GM13977 (cell line): ENCODE results near the gene RNPEPL1.
A peak's percentile ranks its signal among the peaks of the same experiment; 100 is the strongest.

Experiments
- DNase-seq: peaks from one replicate; pipeline ENCODE4 v3.0.0; 2012; ENCODE audit warnings: low spot score
- in situ Hi-C: fragments of 300-500 bp; cut with MboI; formaldehyde crosslinking; loops from one replicate; pipeline ENCODE4 v1.12.0; 2022; ENCODE audit warnings: low sequenced_read_pairs, low pct_unique_long_range_greater_than_20kb, mixed read lengths, inconsistent platforms; ENCODE audit not compliant: unreplicated experiment
- TF ChIP-seq, protein P1 (sequence below): IDR thresholded peaks from 2 replicates; pipeline ENCODE4 v1.5.1; 2012; ENCODE audit warnings: mild to moderate bottlenecking, control low read depth; ENCODE audit not compliant: insufficient read depth; ENCODE audit errors: extremely low read depth, missing control alignments

Gene RNPEPL1

GRCh38 chr2:240623531-240624010 is 55.3 kb downstream of the RNPEPL1 start:
- in situ Hi-C loops: no loop called here
- no peak for DNase-seq
- TF ChIP-seq, protein P1, sequence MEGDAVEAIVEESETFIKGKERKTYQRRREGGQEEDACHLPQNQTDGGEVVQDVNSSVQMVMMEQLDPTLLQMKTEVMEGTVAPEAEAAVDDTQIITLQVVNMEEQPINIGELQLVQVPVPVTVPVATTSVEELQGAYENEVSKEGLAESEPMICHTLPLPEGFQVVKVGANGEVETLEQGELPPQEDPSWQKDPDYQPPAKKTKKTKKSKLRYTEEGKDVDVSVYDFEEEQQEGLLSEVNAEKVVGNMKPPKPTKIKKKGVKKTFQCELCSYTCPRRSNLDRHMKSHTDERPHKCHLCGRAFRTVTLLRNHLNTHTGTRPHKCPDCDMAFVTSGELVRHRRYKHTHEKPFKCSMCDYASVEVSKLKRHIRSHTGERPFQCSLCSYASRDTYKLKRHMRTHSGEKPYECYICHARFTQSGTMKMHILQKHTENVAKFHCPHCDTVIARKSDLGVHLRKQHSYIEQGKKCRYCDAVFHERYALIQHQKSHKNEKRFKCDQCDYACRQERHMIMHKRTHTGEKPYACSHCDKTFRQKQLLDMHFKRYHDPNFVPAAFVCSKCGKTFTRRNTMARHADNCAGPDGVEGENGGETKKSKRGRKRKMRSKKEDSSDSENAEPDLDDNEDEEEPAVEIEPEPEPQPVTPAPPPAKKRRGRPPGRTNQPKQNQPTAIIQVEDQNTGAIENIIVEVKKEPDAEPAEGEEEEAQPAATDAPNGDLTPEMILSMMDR: no peak

GRCh38 chr2:240624011-240624949 is 56.0 kb downstream of the RNPEPL1 start:
- in situ Hi-C loops: no loop called here
- TF ChIP-seq, protein P1: no peak
- DNase-seq: no peak

- TF ChIP-seq, protein P1: no peak
- in situ Hi-C loops: no loop called here
- peak; percentile 70 for DNase-seq
Measured at GRCh38 chr2:240624950-240625621, 56.8 kb downstream of the RNPEPL1 start, which contains the start of gene GPR35. Gene GPR35, plus strand, starts transcription at chr2:240625480. Its CDS starts 4,473 bp downstream, at chr2:240629953.

DNA sequence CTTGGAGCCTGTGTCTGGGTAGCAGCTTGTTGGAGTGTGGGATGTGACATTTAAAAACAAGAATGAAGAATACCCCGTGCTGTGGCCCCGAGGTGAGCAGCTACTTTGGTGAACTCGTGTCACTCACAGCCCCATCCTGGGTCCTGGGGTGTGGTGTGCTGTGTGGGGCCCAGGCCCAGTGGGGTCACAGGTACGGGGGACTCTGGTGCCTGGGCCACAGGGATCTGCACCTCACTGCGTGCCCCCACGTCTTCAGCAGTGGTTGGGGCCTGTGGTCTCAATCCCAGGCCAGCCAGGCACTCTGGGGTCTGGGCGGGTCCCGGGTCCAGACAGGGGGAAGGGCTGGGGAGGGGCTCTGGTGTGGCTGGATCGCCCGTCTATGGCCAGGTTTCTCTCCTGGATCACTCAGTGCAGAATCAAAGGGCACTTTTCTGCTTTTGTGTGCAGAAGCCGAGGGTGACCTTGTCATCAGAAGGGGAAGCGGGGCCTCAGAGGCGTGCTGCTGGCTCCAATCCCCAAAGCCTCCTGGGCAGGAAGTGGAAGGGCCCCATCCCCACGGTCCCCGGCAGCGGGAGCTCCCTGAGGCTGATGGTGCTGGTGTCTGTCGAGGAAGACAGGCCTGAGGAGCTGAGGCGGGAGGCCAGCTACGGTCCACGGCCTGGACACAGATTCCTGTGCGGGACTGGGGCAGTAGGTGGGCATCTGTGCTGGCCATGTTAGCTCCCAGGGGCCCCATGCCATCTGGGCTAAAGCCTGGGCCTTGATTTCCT is 58.4 kb downstream of the RNPEPL1 start:
- TF ChIP-seq, protein P1: no peak
- no peak for DNase-seq
- in situ Hi-C loops: no loop called here

- TF ChIP-seq, protein P1: no peak
- in situ Hi-C loops: no loop called here
- no peak for DNase-seq
Measured at GRCh38 chr2:240627736-240628506, 59.6 kb downstream of the RNPEPL1 start.
